Tibial artery (tissue), 4 donors: Measurements from ENCODE around the gene DTL.

Experiments used
- DNase-seq, 2 donors: peaks; one replicate each; pipeline ENCODE4 v3.0.0-alpha.2; 2019
- H3K27ac ChIP-seq, 2 donors: fragments of 200-600 bp; sonication (generic) in 1 of 2; 1 replicate in 1 of 2; 2 replicates in 1 of 2; pipeline ENCODE4 v1.5.1; 2018 to 2019; ENCODE audit warnings: mild to moderate bottlenecking in 1 of 2
- H3K27me3 ChIP-seq, 2 donors: fragments of 200-600 bp; sonication (generic) in 1 of 2; one replicate each; pipeline versions ENCODE4 v1.5.1 to v1.6.0; 2016 to 2019
- H3K36me3 ChIP-seq, 3 donors: fragments of 200-600 bp; sonication (generic) in 2 of 3; one replicate each; pipeline ENCODE4 v1.5.1; 2016 to 2019; ENCODE audit warnings: mild to moderate bottlenecking in 2 of 3
- H3K4me1 ChIP-seq, 4 donors: fragments of 200-600 bp; sonication (generic) in 2 of 4; 1 replicate in 3 of 4; 2 replicates in 1 of 4; pipeline ENCODE4 v1.5.1; 2016 to 2019
- H3K4me3 ChIP-seq, 2 donors: fragments of 200-600 bp; sonication (generic) in 1 of 2; 1 replicate in 1 of 2; 2 replicates in 1 of 2; pipeline ENCODE4 v1.5.1; 2018 to 2019; ENCODE audit warnings: mild to moderate bottlenecking in 2 of 2
- H3K9me3 ChIP-seq, 3 donors: fragments of 200-600 bp; sonication (generic) in 1 of 3; one replicate each; pipeline ENCODE4 v1.5.1; 2016 to 2019
- intact Hi-C: fragments of 100-400 bp; cut with DNase I; formaldehyde crosslinking; loops from one replicate; pipeline ENCODE4 v1.15.0; 2023; ENCODE audit warnings: low total_unique reads
- TF ChIP-seq, protein P1 (sequence below), 2 experiments: fragments of 200-600 bp in 1 of 2; fragments of 450-650 bp in 1 of 2; IDR thresholded peaks; one replicate each; pipeline ENCODE4 v1.5.1; 2017 to 2019; ENCODE audit warnings: antibody characterized with exemption in 2 of 2, mild to moderate bottlenecking in 1 of 2, moderate library complexity in 1 of 2

The DTL gene

DNA sequence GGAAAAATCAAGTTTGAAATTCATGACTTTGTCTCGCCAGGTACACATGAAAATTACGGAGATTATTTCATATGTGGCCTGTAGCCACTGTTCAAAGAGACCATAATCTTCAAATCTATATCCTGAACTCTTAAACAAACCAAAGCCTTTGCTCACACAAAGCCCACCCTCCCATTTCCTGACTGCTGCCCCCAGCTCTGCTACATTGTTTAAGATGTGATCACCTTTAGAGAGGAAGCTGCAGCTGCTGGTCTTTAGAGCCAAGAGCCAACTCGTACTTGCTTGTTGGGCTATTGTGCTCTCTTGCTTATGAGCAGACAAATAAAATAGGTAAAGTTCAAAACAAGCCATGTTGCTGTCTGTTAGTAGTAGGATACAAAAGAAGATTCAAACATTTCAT is 71.9 kb downstream of the DTL start:
- H3K4me1 ChIP-seq, result peaks cover 0 to 32% (median 5%) of the 10 kb centered on the region in 4 donors
- no peak for DNase-seq

GRCh38 chr1:212108187-212108586 is 72.6 kb downstream of the DTL start:
- intact Hi-C loops, result no loop called here
- no peaks in the 10 kb centered on the region for H3K36me3 ChIP-seq
- H3K27me3 ChIP-seq, result no peaks in the 10 kb centered on the region
- no peaks in the 10 kb centered on the region for H3K9me3 ChIP-seq
- peaks cover 0 to 32% (median 5%) of the 10 kb centered on the region in 4 donors for H3K4me1 ChIP-seq
- DNase-seq, result no peak
- TF ChIP-seq, protein P1, sequence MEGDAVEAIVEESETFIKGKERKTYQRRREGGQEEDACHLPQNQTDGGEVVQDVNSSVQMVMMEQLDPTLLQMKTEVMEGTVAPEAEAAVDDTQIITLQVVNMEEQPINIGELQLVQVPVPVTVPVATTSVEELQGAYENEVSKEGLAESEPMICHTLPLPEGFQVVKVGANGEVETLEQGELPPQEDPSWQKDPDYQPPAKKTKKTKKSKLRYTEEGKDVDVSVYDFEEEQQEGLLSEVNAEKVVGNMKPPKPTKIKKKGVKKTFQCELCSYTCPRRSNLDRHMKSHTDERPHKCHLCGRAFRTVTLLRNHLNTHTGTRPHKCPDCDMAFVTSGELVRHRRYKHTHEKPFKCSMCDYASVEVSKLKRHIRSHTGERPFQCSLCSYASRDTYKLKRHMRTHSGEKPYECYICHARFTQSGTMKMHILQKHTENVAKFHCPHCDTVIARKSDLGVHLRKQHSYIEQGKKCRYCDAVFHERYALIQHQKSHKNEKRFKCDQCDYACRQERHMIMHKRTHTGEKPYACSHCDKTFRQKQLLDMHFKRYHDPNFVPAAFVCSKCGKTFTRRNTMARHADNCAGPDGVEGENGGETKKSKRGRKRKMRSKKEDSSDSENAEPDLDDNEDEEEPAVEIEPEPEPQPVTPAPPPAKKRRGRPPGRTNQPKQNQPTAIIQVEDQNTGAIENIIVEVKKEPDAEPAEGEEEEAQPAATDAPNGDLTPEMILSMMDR (IDR thresholded peaks at IDR 0.05), result no peak
- H3K4me3 ChIP-seq, result no peak overlapping the region
- no peak overlapping the region for H3K27ac ChIP-seq

More for the DNA sequence above, 71.9 kb downstream of the DTL start:
- Histone ChIP-seq H3K27me3 (no peaks in the 10 kb centered on the region), H3K9me3 (no peaks in the 10 kb centered on the region), H3K27ac (no peak overlapping the region), H3K4me3 (no peak overlapping the region), H3K36me3 (no peaks in the 10 kb centered on the region)
- intact Hi-C loops, result no loop called here
- TF ChIP-seq, protein P1 (IDR thresholded peaks at IDR 0.05), result no peak

- Histone ChIP-seq H3K36me3 (no peaks in the 10 kb centered on the region), H3K4me3 (no peak overlapping the region), H3K9me3 (no peaks in the 10 kb centered on the region), H3K4me1 (peaks cover 0 to 32% (median 5%) of the 10 kb centered on the region in 4 donors), H3K27me3 (no peaks in the 10 kb centered on the region), H3K27ac (no peak overlapping the region)
- no peak for DNase-seq
- TF ChIP-seq, protein P1 (IDR thresholded peaks at IDR 0.05), result no peak
- intact Hi-C loops, result no loop called here
Measured at GRCh38 chr1:212108981-212109380, 73.4 kb downstream of the DTL start.

DNA sequence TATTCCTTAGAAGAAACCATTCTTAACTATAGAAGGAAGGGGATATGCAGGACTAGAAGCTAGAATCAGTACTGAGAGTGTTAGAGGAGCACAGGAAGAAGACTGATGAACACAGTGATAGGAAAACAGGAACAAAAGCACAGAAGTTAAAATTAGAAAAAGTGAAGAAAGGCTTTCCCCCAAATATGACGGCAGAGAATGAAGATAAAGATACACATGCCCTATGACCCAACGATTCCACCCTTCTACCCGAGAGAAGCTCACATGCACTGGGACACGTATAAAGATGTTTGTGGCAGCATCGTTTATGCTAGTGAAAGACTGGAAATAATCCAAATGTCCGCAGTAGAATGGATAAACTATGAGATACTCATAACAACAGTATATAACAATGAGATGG is 74.2 kb downstream of the DTL start:
- intact Hi-C loops, result no loop called here
- Histone ChIP-seq H3K36me3 (no peaks in the 10 kb centered on the region), H3K27ac (no peak overlapping the region), H3K4me1 (peaks cover 0 to 28% (median 3%) of the 10 kb centered on the region in 4 donors), H3K9me3 (no peaks in the 10 kb centered on the region), H3K27me3 (no peaks in the 10 kb centered on the region), H3K4me3 (no peak overlapping the region)
- TF ChIP-seq, protein P1 (IDR thresholded peaks at IDR 0.05), result no peak
- DNase-seq, result no peak

GRCh38 chr1:212110617-212111016 is 75.1 kb downstream of the DTL start:
- TF ChIP-seq, protein P1 (IDR thresholded peaks at IDR 0.05), result no peak
- no peak overlapping the region for H3K4me3 ChIP-seq
- intact Hi-C loops, result no loop called here
- no peak overlapping the region for H3K27ac ChIP-seq
- H3K9me3 ChIP-seq, result no peaks in the 10 kb centered on the region
- H3K36me3 ChIP-seq, result no peaks in the 10 kb centered on the region
- DNase-seq, result no peak
- peaks cover 0 to 19% (median 2%) of the 10 kb centered on the region in 4 donors for H3K4me1 ChIP-seq
- no peaks in the 10 kb centered on the region for H3K27me3 ChIP-seq

DNA sequence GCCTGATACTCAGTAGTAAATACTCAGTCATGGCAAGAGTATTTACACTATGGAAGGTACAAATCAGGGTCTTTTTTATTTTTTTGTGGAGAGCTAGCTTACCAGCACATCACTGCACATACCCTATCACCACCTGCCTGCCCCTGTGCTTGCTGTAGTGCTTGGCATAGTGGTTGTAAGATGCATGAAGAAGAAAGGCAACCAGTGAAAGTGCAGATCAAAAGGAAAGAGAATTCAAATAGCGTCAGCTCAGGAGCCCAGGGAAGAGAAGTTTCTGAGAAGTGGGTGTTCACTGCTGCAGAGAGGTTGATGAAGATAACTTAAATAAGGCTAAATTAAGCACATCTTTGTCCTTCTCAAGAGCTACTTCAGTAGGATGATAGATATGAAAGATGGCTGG is 76.0 kb downstream of the DTL start:
- DNase-seq, result no peak
- Histone ChIP-seq H3K4me1 (peaks cover 0 to 12% (median 2%) of the 10 kb centered on the region in 4 donors), H3K9me3 (no peaks in the 10 kb centered on the region), H3K4me3 (no peak overlapping the region), H3K36me3 (no peaks in the 10 kb centered on the region), H3K27ac (no peak overlapping the region), H3K27me3 (no peaks in the 10 kb centered on the region)
- TF ChIP-seq, protein P1 (IDR thresholded peaks at IDR 0.05), result no peak
- intact Hi-C loops, result no loop called here
